ENCODE data around the gene ARHGAP18.

Gene ARHGAP18

DNA sequence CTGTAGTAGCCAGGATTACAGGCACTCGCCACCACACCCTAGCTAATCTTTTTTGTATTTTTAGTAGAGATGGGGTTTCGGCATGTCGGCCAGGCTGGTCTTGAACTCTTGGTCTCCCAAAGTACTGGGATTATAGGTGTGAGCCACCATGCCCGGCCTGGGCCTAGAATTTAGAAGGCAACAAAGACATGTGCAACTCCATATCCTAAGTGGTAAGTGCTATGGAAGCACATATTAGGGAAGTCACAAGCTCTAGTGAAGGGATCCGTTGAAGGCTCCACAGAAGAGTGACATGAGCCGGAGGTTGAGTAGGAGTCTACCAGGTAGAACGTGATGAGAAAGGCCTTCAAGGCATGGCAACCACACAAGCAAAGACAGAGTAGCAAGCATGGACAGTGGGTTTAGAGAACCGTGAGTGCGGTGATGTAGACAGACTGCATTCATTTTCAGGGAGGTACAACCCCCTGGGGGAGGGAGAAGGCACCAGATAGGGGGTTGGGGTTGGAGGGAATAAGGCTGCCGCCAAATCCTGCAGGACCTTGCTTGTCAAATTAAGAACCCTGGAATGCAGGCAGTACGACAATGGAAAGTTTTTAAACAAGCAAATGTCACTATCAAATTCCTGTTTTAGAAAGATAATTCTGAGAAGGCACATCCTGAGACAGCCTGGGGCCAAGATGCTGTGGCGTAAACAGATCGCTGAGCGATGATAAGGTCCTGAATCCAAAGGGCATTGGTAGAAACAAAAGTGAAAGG is 50.2 kb downstream of the ARHGAP18 start:
- Histone ChIP-seq H2AFZ (ENCODE audit: insufficient read depth, low read length, poor library complexity) (peak overlapping the region; percentile 24), H3K4ac (ENCODE audit: low read depth, low read length) (no peak overlapping the region), H2AK5ac (ENCODE audit: low read length) (no peak overlapping the region), H3K9ac (ENCODE audit: low read length) (no peak overlapping the region), H3K4me3 (ENCODE audit: low read depth, low read length) (no peak overlapping the region), H2BK12ac (ENCODE audit: low read length) (no peak overlapping the region), H3K18ac (ENCODE audit: low read length) (no peak overlapping the region), H4K91ac (ENCODE audit: low read depth, low read length) (no peak overlapping the region), H4K8ac (ENCODE audit: low read depth, low read length) (no peak overlapping the region), H3K9me3 (ENCODE audit: insufficient read depth, low read depth, low read length) (no peaks in the 10 kb centered on the region), H3K79me1 (ENCODE audit: low read length) (peaks cover 2% of the 10 kb centered on the region), H3K79me2 (ENCODE audit: control insufficient read depth, insufficient read depth, low read length, poor library complexity) (no peaks in the 10 kb centered on the region), H2BK120ac (ENCODE audit: insufficient read depth, low read length, poor library complexity) (no peak overlapping the region), H3K4me2 (ENCODE audit: low read length) (no peak overlapping the region), H4K12ac (ENCODE audit: low read depth, low read length) (no peak overlapping the region), H3K4me1 (ENCODE audit: control insufficient read depth in 1 of 2, insufficient read depth in 2 of 2, low read length in 2 of 2) (peaks cover 6 to 8% of the 10 kb centered on the region in 2 experiments), H3K36me3 (ENCODE audit: control insufficient read depth in 1 of 2, insufficient read depth in 2 of 2, low read length in 2 of 2) (no peaks in the 10 kb centered on the region), H3K27ac (ENCODE audit: low read depth, low read length) (peak overlapping the region; percentile 24), H3K14ac (ENCODE audit: low read length) (no peak overlapping the region), H3K27me3 (ENCODE audit: insufficient read depth, low read length) (no peaks in the 10 kb centered on the region), H2BK5ac (ENCODE audit: low read depth, low read length, poor library complexity) (no peak overlapping the region), H3K23ac (ENCODE audit: low read length) (no peak overlapping the region)
- WGBS (ENCODE audit: extremely low coverage, insufficient coverage, insufficient read length), result no CpG with 5 or more reads among the region's 14 CpGs
- peak; percentile 75 to 84 for DNase-seq

DNA sequence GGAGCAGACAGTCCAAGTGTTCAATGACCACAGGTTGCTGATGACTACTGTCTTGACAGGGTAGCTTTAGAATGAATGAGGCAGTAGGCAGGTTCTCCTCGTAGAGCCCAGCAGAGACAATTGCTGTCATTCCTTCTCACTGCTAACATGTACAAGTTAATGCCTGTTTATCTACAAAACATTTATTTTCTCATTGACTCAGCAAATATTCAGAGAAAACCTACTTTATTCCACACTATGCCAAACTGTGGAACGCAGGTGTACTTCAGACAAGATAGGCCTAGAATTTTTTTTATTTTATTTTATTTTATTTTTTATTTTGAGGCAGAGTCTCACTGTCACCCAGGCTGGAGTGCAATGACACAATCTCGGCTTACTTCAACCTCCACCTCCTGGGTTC is 50.8 kb downstream of the ARHGAP18 start:
- Histone ChIP-seq H3K4me2 (ENCODE audit: low read length) (no peak overlapping the region), H2BK12ac (ENCODE audit: low read length) (no peak overlapping the region), H3K79me2 (ENCODE audit: control insufficient read depth, insufficient read depth, low read length, poor library complexity) (no peaks in the 10 kb centered on the region), H2AFZ (ENCODE audit: insufficient read depth, low read length, poor library complexity) (no peak overlapping the region), H3K9me3 (ENCODE audit: insufficient read depth, low read depth, low read length) (no peaks in the 10 kb centered on the region), H3K4me1 (ENCODE audit: control insufficient read depth in 1 of 2, insufficient read depth in 2 of 2, low read length in 2 of 2) (peaks cover 6 to 8% of the 10 kb centered on the region in 2 experiments), H3K18ac (ENCODE audit: low read length) (no peak overlapping the region), H3K27me3 (ENCODE audit: insufficient read depth, low read length) (no peaks in the 10 kb centered on the region), H3K14ac (ENCODE audit: low read length) (no peak overlapping the region), H4K91ac (ENCODE audit: low read depth, low read length) (no peak overlapping the region), H3K27ac (ENCODE audit: low read depth, low read length) (peak overlapping the region; percentile 24), H3K4ac (ENCODE audit: low read depth, low read length) (no peak overlapping the region), H2BK5ac (ENCODE audit: low read depth, low read length, poor library complexity) (no peak overlapping the region), H2AK5ac (ENCODE audit: low read length) (no peak overlapping the region), H3K36me3 (ENCODE audit: control insufficient read depth in 1 of 2, insufficient read depth in 2 of 2, low read length in 2 of 2) (no peaks in the 10 kb centered on the region), H2BK120ac (ENCODE audit: insufficient read depth, low read length, poor library complexity) (no peak overlapping the region), H3K9ac (ENCODE audit: low read length) (no peak overlapping the region), H4K8ac (ENCODE audit: low read depth, low read length) (no peak overlapping the region), H3K4me3 (ENCODE audit: low read depth, low read length) (no peak overlapping the region), H3K23ac (ENCODE audit: low read length) (no peak overlapping the region), H4K12ac (ENCODE audit: low read depth, low read length) (no peak overlapping the region), H3K79me1 (ENCODE audit: low read length) (peaks cover 2% of the 10 kb centered on the region)
- WGBS (ENCODE audit: extremely low coverage, insufficient coverage, insufficient read length), result no CpG with 5 or more reads among the region's 3 CpGs
- no peak for DNase-seq

DNA sequence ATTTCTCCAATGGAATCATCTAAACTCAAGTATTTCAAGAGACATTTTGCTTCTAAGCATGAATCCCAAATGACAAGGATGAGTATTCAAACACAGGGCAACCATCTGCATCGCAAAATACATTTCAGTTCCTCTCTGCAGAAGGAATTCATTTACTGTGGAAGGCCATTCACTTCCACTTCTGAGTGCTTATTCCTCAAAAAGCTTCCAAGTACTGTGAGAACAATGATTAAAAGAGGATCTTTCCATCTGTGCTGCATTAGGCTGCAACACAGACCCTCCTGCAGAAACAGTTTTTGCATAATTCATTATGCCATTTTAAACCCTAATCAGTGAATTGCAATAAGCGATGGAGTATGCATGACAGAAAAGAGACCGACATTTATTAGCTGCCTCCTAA is 52.5 kb downstream of the ARHGAP18 start:
- Histone ChIP-seq H3K4me2 (ENCODE audit: low read length) (no peak overlapping the region), H3K4me1 (ENCODE audit: control insufficient read depth in 1 of 2, insufficient read depth in 2 of 2, low read length in 2 of 2) (peaks cover 6 to 8% of the 10 kb centered on the region in 2 experiments), H3K27ac (ENCODE audit: low read depth, low read length) (no peak overlapping the region), H3K23ac (ENCODE audit: low read length) (no peak overlapping the region), H3K18ac (ENCODE audit: low read length) (no peak overlapping the region), H2AK5ac (ENCODE audit: low read length) (no peak overlapping the region), H3K9ac (ENCODE audit: low read length) (no peak overlapping the region), H2BK5ac (ENCODE audit: low read depth, low read length, poor library complexity) (no peak overlapping the region), H3K27me3 (ENCODE audit: insufficient read depth, low read length) (no peaks in the 10 kb centered on the region), H3K9me3 (ENCODE audit: insufficient read depth, low read depth, low read length) (no peaks in the 10 kb centered on the region), H3K79me1 (ENCODE audit: low read length) (peaks cover 2% of the 10 kb centered on the region), H2BK120ac (ENCODE audit: insufficient read depth, low read length, poor library complexity) (no peak overlapping the region), H3K14ac (ENCODE audit: low read length) (no peak overlapping the region), H3K4me3 (ENCODE audit: low read depth, low read length) (no peak overlapping the region), H4K12ac (ENCODE audit: low read depth, low read length) (no peak overlapping the region), H4K8ac (ENCODE audit: low read depth, low read length) (no peak overlapping the region), H4K91ac (ENCODE audit: low read depth, low read length) (no peak overlapping the region), H3K4ac (ENCODE audit: low read depth, low read length) (no peak overlapping the region), H2BK12ac (ENCODE audit: low read length) (no peak overlapping the region), H2AFZ (ENCODE audit: insufficient read depth, low read length, poor library complexity) (no peak overlapping the region), H3K36me3 (ENCODE audit: control insufficient read depth in 1 of 2, insufficient read depth in 2 of 2, low read length in 2 of 2) (no peaks in the 10 kb centered on the region), H3K79me2 (ENCODE audit: control insufficient read depth, insufficient read depth, low read length, poor library complexity) (no peaks in the 10 kb centered on the region)
- no CpG with 5 or more reads among the region's 3 CpGs for WGBS (ENCODE audit: extremely low coverage, insufficient coverage, insufficient read length)
- DNase-seq, result no peak

DNA sequence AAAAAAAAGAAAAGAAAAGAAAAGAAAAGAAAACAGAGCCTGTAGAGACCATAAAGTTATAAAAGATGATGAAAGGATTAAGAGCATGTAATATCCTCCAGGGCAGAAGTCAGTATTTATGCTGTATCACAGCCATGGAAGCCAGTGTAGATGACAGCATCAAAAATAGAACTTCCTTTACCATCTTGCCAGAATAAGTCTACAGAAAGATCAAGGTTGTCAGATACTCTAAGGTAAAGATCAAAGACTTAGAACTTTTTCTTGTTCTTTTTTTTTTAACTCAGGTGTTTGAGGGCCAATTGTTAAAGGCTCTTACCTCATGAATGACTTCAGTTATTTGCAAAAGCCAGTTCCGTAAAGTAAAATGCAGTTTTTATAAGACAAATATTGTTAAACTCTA is 54.6 kb downstream of the ARHGAP18 start:
- Histone ChIP-seq H3K4me1 (ENCODE audit: control insufficient read depth in 1 of 2, insufficient read depth in 2 of 2, low read length in 2 of 2) (peaks cover 4 to 6% of the 10 kb centered on the region in 2 experiments), H3K23ac (ENCODE audit: low read length) (no peak overlapping the region), H2BK5ac (ENCODE audit: low read depth, low read length, poor library complexity) (no peak overlapping the region), H2AK5ac (ENCODE audit: low read length) (no peak overlapping the region), H4K12ac (ENCODE audit: low read depth, low read length) (no peak overlapping the region), H4K91ac (ENCODE audit: low read depth, low read length) (no peak overlapping the region), H3K36me3 (ENCODE audit: control insufficient read depth in 1 of 2, insufficient read depth in 2 of 2, low read length in 2 of 2) (no peaks in the 10 kb centered on the region), H3K9ac (ENCODE audit: low read length) (no peak overlapping the region), H3K79me2 (ENCODE audit: control insufficient read depth, insufficient read depth, low read length, poor library complexity) (no peaks in the 10 kb centered on the region), H3K4me2 (ENCODE audit: low read length) (no peak overlapping the region), H2BK120ac (ENCODE audit: insufficient read depth, low read length, poor library complexity) (no peak overlapping the region), H3K27me3 (ENCODE audit: insufficient read depth, low read length) (no peaks in the 10 kb centered on the region), H3K79me1 (ENCODE audit: low read length) (peaks cover under 1% of the 10 kb centered on the region), H4K8ac (ENCODE audit: low read depth, low read length) (no peak overlapping the region), H3K18ac (ENCODE audit: low read length) (no peak overlapping the region), H3K9me3 (ENCODE audit: insufficient read depth, low read depth, low read length) (no peaks in the 10 kb centered on the region), H2AFZ (ENCODE audit: insufficient read depth, low read length, poor library complexity) (no peak overlapping the region), H3K4me3 (ENCODE audit: low read depth, low read length) (no peak overlapping the region), H2BK12ac (ENCODE audit: low read length) (no peak overlapping the region), H3K14ac (ENCODE audit: low read length) (no peak overlapping the region), H3K27ac (ENCODE audit: low read depth, low read length) (no peak overlapping the region), H3K4ac (ENCODE audit: low read depth, low read length) (no peak overlapping the region)
- no CpG with 5 or more reads among the region's 1 CpG for WGBS (ENCODE audit: extremely low coverage, insufficient coverage, insufficient read length)
- DNase-seq, result no peak

Data from trophoblast cell (in vitro differentiated cells and primary cell).